Hematopoietic multipotent progenitor cell treated with erythropoietin and hydrocortisone succinate and interleukin-3 and kit ligand, for 6 days (in vitro differentiated cells): ENCODE data around the gene TSPAN18.

Source experiments
- DNase-seq: peaks from one replicate; pipeline ENCODE4 v3.0.0-alpha.2; 2015

TSPAN18 gene

GRCh38 chr11:44949160-44950030 lies 222.6 kb downstream of the TSPAN18 start:
- peak; percentile 76 for DNase-seq

- DNase-seq, result no peak
Observed at GRCh38 chr11:44950031-44950624, 223.4 kb downstream of the TSPAN18 start.

- peak; percentile 70 for DNase-seq
Observed at GRCh38 chr11:44950625-44951476, 224.1 kb downstream of the TSPAN18 start, which contains the start of gene TP53I11. Gene TP53I11, minus strand, starts transcription at chr11:44950883. Its CDS starts 12,548 bp downstream, at chr11:44938335.

- no peak for DNase-seq
Observed at GRCh38 chr11:44952082-44952481, 225.3 kb downstream of the TSPAN18 start.

- no peak for DNase-seq
Observed at GRCh38 chr11:44952500-44953260, 225.9 kb downstream of the TSPAN18 start.

- DNase-seq, result no peak
Observed at GRCh38 chr11:44954051-44954906, 227.5 kb downstream of the TSPAN18 start.

- DNase-seq, result peak; percentile 65
Observed at GRCh38 chr11:44955015-44955738, 228.4 kb downstream of the TSPAN18 start.

GRCh38 chr11:44957040-44957515 lies 230.3 kb downstream of the TSPAN18 start:
- no peak for DNase-seq

- no peak for DNase-seq
Observed at GRCh38 chr11:44957776-44958564, 231.2 kb downstream of the TSPAN18 start.

- DNase-seq, result no peak
Observed at GRCh38 chr11:44959064-44959463, 232.3 kb downstream of the TSPAN18 start.

- DNase-seq, result no peak
Observed at GRCh38 chr11:44960200-44960845, 233.6 kb downstream of the TSPAN18 start.

GRCh38 chr11:44962464-44962863 lies 235.7 kb downstream of the TSPAN18 start:
- DNase-seq, result no peak

- no peak for DNase-seq
Observed at GRCh38 chr11:44963136-44963535, 236.4 kb downstream of the TSPAN18 start.

GRCh38 chr11:44963948-44964347 lies 237.2 kb downstream of the TSPAN18 start:
- DNase-seq, result no peak

- no peak for DNase-seq
Observed at GRCh38 chr11:44964526-44965209, 237.9 kb downstream of the TSPAN18 start.

- DNase-seq, result no peak
Observed at GRCh38 chr11:44966694-44967093, 239.9 kb downstream of the TSPAN18 start.

GRCh38 chr11:44967930-44968496 lies 241.3 kb downstream of the TSPAN18 start:
- no peak for DNase-seq

GRCh38 chr11:44968510-44968909 lies 241.7 kb downstream of the TSPAN18 start:
- DNase-seq, result no peak
